CD1c-positive myeloid dendritic cell (primary cell): Measurements from ENCODE around the gene TATDN3.
"Not testable (repeated sequence)": the region's sequence is repeated elsewhere in the genome, so short reads cannot be mapped to it uniquely, and the experiment has no call there.

Experiments used
- DNase-seq: peaks from one replicate; pipeline ENCODE4 v3.0.0-alpha.2; 2016; ENCODE audit errors: extremely low spot score

The TATDN3 gene

GRCh38 chr1:212775241-212775640, 16.5 kb upstream of the TATDN3 start:
- DNase-seq, result no peak

GRCh38 chr1:212777151-212777550, 14.5 kb upstream of the TATDN3 start:
- DNase-seq, result peak; percentile 44

GRCh38 chr1:212779086-212779485, 12.6 kb upstream of the TATDN3 start:
- not testable (repeated sequence) for DNase-seq

DNA sequence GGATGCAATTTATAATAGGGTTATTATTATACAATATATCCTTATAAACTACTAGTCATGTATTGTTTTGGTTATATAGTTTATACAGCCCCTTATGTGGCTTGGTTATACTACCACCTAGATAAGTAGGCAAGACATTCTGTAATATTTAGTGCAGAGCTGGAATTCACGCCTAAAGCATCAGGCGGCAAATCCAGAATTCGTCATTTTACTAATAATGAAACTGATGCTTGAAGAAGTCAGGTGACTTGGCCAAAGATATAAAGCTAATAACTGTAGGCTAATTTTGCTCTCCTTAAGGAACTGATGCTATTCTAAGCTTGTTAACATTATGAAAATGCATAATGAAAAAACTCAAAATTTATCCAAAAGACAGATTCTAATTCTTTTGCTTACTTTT, 10.9 kb upstream of the TATDN3 start:
- no peak for DNase-seq

GRCh38 chr1:212781225-212781624, 10.5 kb upstream of the TATDN3 start:
- DNase-seq, result no peak

- DNase-seq, result peak; percentile 58
Measured at GRCh38 chr1:212782422-212783154, 9.1 kb upstream of the TATDN3 start.

DNA sequence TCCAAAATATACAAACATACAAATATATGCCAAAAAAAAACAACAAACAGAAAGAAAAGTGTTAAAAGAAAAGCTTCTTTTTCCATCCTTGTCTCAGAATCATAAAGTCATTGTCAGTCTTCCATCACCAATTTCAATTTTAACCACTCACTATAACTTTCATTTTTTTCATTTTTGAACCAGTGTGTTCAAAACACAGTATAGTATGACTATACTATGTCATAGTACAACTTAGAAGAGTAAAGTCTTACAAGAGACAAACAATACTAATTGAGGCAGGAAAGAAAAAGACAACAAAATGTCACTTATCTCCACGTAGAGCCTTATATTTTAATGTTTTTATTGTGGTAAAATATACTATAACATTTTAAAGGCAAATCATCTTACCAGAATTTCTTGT, 7.7 kb upstream of the TATDN3 start:
- no peak for DNase-seq

DNA sequence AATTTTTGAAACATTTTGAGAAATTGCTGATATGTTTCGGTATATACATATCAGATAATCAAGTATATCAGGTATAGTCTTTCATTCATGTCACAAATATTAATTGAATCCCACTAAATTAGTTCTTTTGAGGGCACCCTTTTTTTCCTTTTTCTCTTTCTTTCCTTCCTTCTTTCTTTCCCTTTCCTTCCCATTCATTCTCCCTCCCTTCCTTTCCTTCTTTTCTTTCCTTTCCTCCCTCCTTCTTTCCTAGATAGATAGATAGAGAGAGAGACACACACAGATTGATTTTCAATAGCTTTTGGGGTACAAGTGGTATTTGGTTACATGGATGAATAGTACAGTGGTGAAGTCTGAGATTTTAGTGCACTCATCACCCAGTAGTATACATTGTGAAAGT, 5.8 kb upstream of the TATDN3 start:
- DNase-seq, result no peak

DNA sequence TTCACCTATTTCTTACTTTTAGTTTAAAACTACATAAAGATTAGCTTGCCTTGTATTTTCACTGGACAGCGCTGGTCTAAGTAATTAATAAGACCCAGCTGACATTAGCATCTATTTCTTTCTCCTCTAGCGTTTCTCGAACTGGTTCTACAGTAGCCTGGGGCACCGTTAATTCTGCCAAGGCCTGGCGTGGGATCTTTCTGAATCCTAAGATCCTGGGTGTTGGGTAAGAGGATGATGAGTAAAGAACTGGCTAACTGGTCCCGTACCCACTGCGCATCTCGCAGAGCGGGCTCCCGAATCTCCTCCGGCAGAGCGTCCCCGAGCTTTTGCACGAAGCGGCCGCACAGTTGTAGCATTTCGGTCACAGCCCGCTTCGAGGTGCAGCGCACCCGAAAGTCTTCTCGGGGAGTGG, 426 bp upstream of the TATDN3 start:
- DNase-seq, result no peak

DNA sequence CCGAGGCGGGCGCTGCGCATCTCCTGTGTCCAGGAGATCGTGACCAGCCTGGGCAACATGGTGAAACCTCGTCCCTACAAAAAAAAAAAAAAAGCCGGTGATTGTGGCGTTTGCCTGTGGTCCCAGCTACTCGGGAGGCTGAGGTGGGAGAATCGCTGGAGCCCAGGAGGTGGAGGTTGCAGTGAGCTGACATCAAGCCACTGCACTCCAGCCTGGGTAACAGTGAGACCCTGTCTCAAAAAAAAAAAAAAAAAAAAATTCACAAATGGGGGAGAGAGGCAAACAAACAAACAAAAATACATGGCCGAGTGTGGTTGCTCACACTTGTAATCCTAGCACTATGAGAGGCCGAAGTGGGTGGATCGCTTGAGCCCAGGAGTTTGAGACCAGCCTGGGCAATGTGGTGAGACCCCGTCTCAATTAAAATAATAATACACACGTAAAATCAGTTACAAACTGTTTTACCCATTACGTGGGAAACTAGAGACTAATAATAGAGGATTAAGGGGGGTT, 758 bp downstream of the TATDN3 start:
- DNase-seq, result no peak

GRCh38 chr1:212794561-212795014, 2.9 kb downstream of the TATDN3 start:
- peak; percentile 89 for DNase-seq

GRCh38 chr1:212797681-212798080, 6.0 kb downstream of the TATDN3 start:
- DNase-seq, result no peak

- no peak for DNase-seq
Measured at GRCh38 chr1:212805767-212806166, 14.1 kb downstream of the TATDN3 start.

DNA sequence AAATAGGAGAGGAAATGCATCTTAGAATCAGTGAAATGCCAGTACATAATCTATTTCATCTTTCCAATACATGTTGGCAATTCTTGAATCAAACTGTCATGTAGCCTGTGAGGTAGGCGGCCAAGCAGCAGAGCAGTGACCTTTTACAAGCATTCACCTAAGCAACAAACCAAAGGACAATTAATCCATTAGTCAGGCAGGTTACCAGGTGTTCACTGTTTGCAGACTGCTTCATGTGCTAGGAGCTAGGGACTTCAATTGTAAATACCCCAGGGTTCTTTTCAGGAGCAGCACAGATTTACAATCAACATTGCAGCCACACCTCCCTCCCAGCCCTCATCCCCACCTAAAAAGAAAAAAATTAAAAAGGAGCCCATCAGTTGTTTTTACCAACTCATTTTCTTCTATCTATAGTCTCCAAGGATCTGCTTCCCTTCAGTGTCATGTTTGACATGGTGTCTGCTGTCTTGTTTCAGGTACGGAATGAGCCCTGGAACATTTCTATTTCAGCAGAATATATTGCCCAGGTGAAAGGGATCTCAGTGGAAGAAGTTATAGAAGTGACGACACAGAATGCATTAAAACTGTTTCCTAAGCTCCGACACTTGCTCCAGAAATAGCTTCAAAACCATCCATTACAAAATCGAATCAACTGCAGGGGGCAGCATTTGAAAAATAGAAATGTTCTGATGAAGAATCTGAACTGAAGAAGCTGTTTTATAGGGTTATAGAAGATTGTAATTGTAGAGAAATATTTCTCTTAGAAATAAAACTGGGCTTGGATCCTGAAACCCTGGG, 23.0 kb downstream of the TATDN3 start:
- DNase-seq, result peak; percentile 25

DNA sequence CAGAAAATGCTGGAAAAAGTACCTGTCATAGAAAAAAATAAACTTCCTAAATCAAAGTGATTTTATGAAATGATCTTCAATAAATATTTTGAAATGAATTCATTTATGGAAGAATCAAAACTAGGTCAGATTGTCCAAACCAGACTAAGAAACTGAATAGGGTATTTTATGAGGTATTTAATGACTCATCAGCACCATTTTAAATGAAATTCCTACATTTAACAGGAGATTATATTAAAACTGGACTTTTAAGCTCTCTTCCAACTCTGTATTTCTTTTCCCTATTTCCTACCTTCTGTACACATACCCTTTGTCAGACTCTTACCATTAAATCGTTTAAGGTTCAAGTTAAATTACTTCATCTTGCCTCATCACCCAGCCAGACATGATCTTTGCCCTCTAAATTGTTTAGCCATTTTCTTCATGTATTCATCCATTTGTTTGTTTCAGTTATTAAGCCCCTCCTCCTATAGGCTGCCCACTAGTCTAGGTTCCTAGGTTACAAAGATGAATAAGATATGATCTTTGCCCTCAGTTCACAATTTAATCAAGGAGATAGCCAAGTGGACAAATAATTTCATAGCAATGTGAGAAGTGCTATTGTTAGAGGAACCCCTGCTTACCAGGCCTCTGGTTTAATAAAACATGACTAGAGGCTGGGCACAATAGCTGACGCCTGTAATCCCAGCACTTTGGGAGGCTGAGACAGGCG, 25.0 kb downstream of the TATDN3 start:
- no peak for DNase-seq

DNA sequence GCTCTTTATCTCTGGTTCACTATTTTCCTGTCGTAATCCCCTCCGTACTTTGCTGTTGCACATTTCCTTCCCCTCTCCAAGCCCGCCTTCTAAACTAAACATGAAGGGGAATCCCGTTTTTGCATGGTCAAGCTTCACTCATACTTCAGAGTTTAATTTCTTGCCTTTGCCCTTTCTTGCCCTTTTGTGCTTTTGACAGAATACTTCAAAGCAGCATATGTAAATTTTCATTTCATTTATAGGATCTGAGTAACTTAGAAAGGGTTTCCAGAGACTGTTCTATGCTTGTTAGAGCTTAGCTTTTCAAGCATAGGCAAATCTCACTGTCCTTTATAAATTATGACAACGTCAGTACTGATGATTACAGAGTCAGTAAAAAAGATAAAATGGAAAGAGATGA, 28.0 kb downstream of the TATDN3 start:
- peak; percentile 35 for DNase-seq

GRCh38 chr1:212820969-212821368, 29.3 kb downstream of the TATDN3 start:
- no peak for DNase-seq

- DNase-seq, result no peak
Measured at GRCh38 chr1:212822956-212823355, 31.3 kb downstream of the TATDN3 start.

GRCh38 chr1:212824201-212824600, 32.5 kb downstream of the TATDN3 start:
- no peak for DNase-seq

DNA sequence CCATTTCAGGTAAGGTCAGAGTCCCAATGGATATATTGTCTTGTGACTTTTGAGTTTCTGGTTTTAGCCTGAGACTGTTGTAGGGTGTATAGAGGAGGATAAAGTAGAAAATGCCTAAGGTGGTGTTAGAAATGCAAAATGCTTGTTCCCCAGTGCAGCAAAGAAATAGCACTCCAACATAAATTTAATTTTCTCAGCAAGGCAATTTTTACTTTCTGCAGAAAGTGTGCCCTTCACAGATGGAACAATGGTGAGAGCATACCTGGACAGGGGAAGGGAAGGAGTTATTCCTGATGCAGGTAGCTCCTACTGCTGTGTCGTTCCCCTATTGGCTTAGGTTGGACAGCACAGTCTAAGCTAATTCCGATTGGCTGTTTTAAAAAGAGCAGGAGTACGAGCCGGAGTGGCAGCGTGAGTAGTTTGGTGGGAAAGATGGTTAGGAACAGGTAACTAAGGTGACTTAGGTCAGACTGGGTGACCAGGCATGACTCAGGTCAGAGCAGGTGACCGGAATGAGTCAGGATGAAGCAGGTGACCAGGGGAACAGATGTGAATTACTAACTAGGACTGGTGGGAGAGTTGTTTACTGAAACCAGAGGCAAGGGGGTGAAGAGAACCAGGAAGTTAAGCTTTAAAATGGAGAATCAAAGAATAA, 34.2 kb downstream of the TATDN3 start:
- no peak for DNase-seq

DNA sequence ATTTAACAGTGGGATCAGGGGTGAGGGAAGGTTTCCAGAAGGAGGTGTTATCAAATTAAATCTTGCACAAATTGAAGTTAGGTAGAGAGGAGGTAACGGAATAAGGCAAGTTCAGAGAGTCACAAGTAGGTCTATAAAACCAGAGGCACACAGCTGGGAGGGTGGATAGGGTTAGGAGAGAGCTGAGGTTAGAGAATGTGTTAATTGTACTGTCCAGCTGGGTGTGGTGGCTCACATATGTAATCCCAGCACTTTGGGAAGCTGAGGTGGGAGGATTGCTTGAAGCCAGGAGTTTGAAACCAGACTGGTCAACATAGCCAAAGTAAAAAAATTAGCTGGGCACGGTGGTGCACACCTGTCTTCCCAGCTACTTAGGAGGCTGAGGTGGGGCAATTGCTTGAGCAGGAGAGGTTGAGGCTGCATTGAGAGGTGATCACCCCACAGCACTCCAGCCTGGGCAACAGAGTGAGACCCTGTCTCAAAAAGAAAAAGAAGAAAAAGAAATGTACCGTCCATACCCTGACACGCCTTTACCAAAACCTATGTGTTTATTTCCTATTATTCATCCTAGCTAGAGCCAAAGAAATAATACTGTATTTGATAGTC, 35.6 kb downstream of the TATDN3 start:
- no peak for DNase-seq
